SW480 (cell line): ENCODE measurements around the gene GMPPA.
A peak's percentile ranks its signal among the peaks of the same experiment; 100 is the strongest.

ENCODE experiments used
- DNase-seq: peaks from one replicate; pipeline ENCODE4 v3.0.0-alpha.2; 2016; ENCODE audit warnings: low spot score

GMPPA gene

GRCh38 chr2:219486380-219486959 lies 12.2 kb upstream of the GMPPA start:
- DNase-seq: no peak

- no peak for DNase-seq
These were observed 10.4 kb upstream of the GMPPA start for GRCh38 chr2:219488149-219488843.

GRCh38 chr2:219488844-219489194 lies 9.9 kb upstream of the GMPPA start:
- DNase-seq: no peak

- DNase-seq: no peak
These were observed 9.4 kb upstream of the GMPPA start for GRCh38 chr2:219489315-219489714.

GRCh38 chr2:219490186-219490585 lies 8.5 kb upstream of the GMPPA start:
- DNase-seq: no peak

GRCh38 chr2:219490600-219491130 lies 8.0 kb upstream of the GMPPA start:
- no peak for DNase-seq

GRCh38 chr2:219491278-219491963 lies 7.3 kb upstream of the GMPPA start:
- no peak for DNase-seq

- no peak for DNase-seq
These were observed 6.1 kb upstream of the GMPPA start for GRCh38 chr2:219492575-219492974.

GRCh38 chr2:219493086-219493485 lies 5.6 kb upstream of the GMPPA start:
- DNase-seq: no peak

GRCh38 chr2:219494952-219495530 lies 3.6 kb upstream of the GMPPA start:
- no peak for DNase-seq

GRCh38 chr2:219495531-219496122 lies 3.1 kb upstream of the GMPPA start:
- peak; percentile 43 for DNase-seq

- no peak for DNase-seq
These were observed 2.4 kb upstream of the GMPPA start for GRCh38 chr2:219496247-219496824.

- DNase-seq: no peak
These were observed 1.7 kb upstream of the GMPPA start for GRCh38 chr2:219496825-219497494.

- DNase-seq: peak; percentile 79
These were observed 1.0 kb upstream of the GMPPA start for GRCh38 chr2:219497495-219498279.

- DNase-seq: no peak
These were observed 292 bp downstream of the GMPPA start for GRCh38 chr2:219499058-219499307.

GRCh38 chr2:219499555-219499954 lies 864 bp downstream of the GMPPA start:
- DNase-seq: no peak

GRCh38 chr2:219500135-219500534 lies 1.4 kb downstream of the GMPPA start:
- DNase-seq: peak; percentile 20

GRCh38 chr2:219501849-219502248 lies 3.2 kb downstream of the GMPPA start:
- DNase-seq: no peak

- no peak for DNase-seq
These were observed 3.9 kb downstream of the GMPPA start for GRCh38 chr2:219502618-219503017.

GRCh38 chr2:219505585-219505984 lies 6.9 kb downstream of the GMPPA start:
- DNase-seq: no peak
